ENCODE results near the gene ARAP2.

The ARAP2 gene, protein sequence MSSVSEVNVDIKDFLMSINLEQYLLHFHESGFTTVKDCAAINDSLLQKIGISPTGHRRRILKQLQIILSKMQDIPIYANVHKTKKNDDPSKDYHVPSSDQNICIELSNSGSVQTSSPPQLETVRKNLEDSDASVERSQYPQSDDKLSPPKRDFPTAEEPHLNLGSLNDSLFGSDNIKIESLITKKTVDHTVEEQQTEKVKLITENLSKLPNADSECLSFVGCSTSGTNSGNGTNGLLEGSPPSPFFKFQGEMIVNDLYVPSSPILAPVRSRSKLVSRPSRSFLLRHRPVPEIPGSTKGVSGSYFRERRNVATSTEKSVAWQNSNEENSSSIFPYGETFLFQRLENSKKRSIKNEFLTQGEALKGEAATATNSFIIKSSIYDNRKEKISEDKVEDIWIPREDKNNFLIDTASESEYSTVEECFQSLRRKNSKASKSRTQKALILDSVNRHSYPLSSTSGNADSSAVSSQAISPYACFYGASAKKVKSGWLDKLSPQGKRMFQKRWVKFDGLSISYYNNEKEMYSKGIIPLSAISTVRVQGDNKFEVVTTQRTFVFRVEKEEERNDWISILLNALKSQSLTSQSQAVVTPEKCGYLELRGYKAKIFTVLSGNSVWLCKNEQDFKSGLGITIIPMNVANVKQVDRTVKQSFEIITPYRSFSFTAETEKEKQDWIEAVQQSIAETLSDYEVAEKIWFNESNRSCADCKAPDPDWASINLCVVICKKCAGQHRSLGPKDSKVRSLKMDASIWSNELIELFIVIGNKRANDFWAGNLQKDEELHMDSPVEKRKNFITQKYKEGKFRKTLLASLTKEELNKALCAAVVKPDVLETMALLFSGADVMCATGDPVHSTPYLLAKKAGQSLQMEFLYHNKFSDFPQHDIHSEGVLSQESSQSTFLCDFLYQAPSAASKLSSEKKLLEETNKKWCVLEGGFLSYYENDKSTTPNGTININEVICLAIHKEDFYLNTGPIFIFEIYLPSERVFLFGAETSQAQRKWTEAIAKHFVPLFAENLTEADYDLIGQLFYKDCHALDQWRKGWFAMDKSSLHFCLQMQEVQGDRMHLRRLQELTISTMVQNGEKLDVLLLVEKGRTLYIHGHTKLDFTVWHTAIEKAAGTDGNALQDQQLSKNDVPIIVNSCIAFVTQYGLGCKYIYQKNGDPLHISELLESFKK (N-terminal part only)

DNA sequence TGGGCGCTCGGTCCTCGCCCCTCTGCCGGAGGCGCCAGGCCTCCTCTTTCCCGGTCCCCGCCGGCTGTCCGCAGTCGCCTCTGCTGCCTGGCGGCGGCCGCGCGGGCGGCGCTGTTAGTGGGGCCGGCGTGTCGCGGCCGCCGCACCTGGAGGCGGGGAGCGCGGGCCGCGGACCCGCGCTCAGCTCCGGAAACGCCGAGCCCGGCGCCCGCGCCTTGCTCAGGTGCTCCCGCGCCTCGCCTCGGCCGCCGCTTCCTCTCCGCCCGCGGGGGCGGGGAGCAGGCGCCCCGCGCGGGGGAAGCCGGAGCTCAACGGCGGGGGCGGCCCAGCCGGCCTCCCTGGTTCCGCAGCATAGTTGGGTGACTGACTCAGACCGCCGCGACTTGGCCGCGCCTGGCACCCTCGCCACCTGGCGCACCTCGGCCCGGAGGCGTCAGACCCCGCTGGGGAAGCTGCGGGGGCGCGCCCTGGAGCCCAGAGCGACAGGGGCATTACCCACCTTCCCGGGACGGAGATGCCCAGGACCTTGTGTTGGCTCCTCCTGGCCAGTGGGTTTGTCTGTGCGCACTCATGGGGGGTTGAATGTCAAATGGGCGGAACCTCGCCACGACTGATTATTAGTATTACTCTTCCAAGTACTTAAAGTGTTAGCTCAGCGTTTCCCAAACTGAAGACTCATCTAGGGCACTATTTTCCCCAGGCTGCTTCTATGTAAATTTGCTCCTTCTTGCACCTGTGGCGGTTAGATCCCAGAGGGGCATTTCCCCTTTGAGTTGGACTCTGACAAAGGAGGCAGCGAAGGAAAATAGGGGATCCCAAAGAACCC lies at the start of gene ARAP2:
ARAP2 (minus strand) TSS at position 258 of the 826 bp plus-strand sequence. CDS start 15,028 bp downstream, outside the sequence.
- DNase-seq (ENCODE audit: low read depth in 3 of 3, low spot score in 1 of 3), result peak; percentile 34 to 59 (median 54)

DNA sequence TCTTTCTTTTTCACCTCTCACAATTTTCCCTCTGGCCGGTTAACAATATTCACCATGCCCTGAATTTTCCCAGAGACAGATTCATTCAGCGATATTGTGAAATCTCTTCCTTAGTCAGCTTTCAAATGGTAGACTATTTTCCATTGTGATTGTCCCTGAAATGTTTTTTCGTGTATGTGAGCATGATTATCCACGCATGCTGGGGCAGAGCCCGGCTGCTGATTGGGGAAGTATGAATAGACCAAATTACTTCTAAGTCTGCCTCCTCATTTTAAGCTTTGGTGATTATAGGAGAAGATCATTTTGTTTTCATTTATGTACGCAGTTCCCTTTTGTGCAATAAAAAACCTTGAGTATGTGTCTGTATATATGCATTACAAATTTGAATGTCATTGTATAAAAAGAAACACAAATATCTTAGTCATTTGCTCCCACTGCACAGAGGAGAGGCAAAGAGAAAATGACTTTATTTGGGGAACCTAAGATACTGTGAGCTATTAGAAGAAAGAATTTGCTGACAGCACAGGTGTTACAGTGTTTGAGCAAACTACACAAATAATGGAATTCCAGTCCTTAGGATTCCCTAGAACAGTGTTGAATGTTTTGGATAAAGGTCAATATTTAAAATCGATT lies 48.4 kb upstream of the ARAP2 start:
- no peak for DNase-seq (ENCODE audit: low read depth in 3 of 3, low spot score in 1 of 3)

DNA sequence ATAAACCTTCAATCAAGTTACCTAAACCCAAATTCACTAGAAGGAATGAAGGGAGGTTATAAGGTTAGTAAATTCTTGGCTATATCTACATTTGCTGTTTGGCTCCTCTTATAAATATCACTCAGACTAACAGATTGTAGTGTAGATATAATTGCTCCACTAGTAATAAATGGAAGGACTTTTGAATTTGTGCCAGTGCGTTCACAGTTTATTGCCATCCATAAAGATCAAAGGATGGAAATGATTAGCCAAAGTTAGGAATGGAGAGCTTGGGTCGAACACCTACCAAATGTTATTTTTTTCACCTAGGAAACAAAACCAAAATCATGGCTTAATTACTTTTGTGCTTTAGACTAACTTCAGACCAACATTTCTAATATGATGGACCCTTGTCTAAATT lies 46.3 kb upstream of the ARAP2 start:
- DNase-seq (ENCODE audit: low read depth in 3 of 3, low spot score in 1 of 3), result no peak

DNA sequence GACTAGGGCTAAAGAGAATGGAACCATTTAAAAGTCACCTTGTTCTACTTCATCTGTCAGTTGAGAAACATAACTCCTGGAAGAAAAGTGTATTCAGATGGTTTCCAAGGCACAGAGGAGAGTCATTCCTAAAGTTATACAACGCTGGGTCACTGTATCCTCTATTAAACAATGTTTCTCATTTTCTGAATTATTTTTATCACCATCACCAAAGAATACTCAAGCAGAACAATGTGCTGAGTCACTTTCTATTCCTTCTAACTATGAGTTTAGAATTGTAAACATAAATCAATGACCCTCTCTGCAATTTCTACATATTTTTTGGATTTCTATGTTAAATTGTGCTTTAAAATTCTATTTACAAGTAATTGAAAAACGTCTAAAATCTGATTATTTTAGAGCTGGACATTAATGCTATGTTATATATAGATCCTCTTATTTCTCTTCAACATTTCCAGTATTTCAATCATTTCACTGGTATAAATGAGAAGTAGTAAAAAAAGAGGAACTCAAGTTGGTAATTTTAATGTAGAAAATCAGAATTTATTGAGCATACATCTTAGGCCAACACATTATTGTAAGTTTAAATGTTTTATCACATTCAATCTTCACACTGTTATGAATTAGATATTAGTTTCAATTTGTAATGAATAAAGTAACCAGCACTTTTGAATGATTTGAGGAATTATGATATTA lies 44.6 kb upstream of the ARAP2 start:
- DNase-seq (ENCODE audit: low read depth in 3 of 3, low spot score in 1 of 3), result no peak

DNA sequence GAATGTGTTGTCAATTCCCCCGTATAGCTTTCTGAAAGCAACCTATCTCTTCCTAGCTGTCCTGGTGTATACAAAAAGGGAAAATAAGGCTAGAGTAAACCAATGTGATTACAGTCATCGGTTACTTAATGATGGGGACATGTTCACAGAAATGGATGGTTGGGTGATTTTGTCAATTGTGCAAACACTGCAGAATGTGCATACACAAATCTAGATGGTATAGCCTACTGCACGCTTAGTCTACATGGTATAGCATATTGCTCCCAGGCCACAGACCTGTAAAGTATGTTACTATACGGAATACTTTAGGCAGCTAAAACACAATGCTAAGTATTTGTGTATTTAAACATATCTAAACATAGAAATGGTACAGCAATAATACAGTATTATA lies 42.2 kb upstream of the ARAP2 start:
- no peak for DNase-seq (ENCODE audit: low read depth in 3 of 3, low spot score in 1 of 3)

DNA sequence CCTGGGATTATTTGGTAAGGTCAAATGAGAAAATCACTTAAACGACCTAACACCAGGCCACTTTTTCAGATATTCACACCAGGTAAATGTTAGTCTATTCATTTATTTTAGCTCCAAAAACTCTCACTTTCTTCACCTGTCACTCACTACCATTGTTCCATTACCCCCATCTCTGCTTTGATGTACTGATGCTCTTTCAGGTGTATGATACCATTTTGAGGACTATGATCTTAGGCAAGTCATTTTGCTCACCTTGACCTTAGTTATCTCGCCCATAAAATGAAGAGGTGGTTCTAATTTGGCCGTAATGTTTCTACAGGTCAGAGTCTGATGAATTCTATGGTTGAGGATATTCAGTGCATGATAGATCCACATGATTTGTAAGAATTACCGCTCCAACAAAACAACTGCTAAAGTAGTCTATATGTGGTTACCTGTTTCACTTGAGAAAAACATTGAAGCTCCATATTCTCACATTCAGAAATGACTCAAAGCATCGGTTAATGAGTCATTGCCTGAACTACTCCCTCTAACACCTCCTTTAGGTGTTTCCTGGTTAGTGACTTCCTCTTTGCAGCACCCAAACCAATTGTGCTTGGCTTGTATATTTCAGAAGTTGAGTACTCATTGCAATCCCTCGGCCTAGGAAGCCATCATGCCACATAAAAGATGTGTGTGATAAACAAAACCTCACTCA lies 41.6 kb upstream of the ARAP2 start:
- DNase-seq (ENCODE audit: low read depth in 3 of 3, low spot score in 1 of 3), result peak in 2 of 3 donors; percentile 21 to 31

DNA sequence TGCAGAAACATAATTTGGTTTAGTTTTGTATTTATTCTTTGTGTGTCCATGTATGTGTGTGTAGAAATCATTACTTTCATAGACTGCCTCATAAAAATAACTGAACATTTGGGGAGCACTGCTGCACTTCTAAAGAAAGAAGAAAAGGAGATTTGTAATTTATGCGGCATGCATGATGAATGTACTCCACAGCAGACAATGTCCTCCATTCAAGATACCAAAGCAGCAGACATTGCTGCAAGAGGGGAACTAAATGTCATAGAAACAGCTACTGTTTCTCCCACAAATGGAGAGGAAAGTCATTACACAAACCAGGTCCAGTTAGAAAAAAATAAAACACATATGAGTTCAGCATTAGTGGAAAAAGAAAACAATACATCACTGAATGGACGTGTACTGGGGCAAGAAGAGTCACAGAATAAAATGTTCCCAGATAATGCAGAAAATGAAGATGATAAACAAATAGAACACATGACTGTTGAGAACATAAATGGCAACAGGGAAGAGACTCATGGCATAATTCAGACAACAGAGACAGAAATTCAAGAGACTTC lies 39.7 kb upstream of the ARAP2 start:
- DNase-seq (ENCODE audit: low read depth in 3 of 3, low spot score in 1 of 3), result no peak

DNA sequence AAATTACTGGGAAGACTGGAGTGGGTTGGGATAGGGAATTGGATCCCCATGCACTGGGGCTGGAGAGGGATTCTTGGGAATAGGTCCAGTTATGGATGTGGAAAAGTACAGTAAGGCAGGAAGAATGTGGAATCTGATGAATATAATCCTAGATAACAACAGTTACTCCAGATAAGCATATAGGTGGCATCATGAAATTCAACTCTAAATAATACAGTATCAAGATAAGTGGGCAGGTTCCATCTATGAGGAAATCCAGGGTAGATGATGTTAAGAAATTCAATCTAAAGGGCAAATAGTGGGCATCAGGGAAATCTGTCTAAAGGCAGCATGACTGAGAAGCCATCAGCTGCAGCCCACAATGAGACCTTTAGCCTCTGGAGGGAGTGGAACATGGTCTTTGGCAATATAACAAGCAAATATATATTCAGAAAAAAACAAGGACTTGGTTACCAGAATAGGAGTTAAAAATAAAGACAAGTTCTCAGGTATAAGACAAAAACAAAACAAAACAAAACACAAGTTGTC lies 38.3 kb upstream of the ARAP2 start:
- DNase-seq (ENCODE audit: low read depth in 3 of 3, low spot score in 1 of 3), result no peak

DNA sequence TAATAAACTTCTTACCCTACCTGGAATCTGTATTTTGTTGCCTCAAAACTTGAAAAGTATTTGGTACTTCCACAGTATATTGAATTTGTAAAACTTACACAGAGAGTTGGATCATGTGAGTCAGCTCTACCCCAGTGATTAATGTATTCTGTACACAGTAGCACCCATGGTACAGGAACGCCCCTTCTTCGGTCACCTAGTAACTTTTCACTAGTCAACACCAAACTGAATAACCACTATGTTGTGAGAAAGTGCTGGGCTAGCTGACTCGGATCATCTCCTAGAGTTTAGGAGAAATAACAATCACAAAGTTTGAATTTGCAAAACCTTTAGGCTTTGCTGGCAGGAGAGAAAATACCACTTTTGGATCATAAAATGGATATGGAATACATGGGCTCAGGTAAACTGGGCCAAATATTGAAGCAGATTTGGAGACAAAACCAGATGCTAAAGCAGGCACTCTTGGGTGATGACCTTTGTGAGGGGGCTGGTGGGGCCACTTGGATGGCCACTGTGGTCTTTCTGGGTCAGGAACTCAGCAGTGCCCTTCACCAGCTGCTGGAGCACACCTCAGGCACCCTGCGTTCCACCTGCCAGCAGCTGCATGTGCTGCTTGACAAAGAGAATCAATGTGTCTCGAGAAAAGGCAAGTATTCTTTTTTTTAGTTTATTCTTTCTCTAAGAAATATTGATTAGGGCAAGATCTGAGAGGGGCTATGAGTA lies 37.2 kb upstream of the ARAP2 start, which contains the start of gene DTHD1:
DTHD1 (plus strand) TSS at position 233 of the 723 bp plus-strand sequence; CDS start at position 376, 143 bp downstream.
- DNase-seq (ENCODE audit: low read depth in 3 of 3, low spot score in 1 of 3), result no peak

DNA sequence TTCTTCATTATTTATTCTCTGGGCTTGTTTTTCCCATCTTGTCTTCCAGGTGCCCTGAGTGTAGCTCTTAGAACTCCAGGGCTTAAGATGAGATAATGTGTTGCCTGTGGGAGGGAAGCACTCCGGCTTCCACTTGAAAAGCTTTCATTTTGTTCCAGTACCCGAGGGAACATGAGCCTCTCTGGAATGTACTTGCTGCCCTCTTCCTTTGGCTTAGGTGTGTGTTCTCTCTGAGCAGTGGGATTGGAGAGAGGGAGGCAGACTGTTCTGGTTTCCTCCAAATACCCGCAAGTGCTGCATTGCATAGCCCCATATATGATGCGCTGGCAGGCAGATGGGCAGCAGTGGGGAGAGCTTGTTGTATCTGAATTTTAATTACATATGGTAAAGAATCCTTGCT lies 36.2 kb upstream of the ARAP2 start:
- DNase-seq (ENCODE audit: low read depth in 3 of 3, low spot score in 1 of 3), result no peak

DNA sequence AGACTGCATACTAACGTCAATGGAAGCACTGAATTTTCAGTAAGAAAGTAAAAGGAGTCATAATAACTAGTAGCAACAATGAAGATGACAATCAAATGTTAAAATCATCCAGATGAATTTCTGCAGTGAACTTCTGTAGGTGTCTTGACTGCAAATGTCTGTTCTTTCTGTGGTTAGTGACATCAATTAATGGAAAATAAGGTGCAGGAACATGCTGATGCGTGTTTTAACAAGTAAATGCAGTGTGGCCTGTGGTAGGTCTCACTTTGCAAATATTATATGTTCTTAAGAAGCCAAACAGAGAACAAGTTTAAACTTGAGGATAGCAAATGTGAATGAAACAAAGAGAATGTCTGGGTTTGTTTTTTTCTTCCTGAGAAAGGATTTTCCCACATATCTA lies 34.5 kb upstream of the ARAP2 start:
- no peak for DNase-seq (ENCODE audit: low read depth in 3 of 3, low spot score in 1 of 3)

DNA sequence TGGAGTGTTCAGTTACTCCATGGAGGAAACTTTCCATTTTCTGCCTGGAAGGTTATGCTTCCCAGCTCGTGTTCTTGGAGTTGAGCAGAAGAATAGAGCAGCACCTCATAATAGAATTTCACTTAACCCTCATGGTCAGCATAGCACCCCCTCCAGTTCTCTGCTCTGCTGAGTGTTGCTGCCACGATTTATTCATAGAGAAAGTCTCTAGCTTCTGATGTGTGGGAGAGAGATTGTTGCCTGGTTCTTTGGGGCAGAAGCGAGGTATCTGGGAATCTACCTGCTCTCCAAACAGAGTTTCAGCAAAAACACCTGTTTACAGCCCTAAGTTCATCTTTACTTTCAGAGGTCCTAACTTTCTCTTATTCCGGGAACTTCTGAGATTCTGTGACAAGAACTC lies 33.2 kb upstream of the ARAP2 start:
- no peak for DNase-seq (ENCODE audit: low read depth in 3 of 3, low spot score in 1 of 3)

DNA sequence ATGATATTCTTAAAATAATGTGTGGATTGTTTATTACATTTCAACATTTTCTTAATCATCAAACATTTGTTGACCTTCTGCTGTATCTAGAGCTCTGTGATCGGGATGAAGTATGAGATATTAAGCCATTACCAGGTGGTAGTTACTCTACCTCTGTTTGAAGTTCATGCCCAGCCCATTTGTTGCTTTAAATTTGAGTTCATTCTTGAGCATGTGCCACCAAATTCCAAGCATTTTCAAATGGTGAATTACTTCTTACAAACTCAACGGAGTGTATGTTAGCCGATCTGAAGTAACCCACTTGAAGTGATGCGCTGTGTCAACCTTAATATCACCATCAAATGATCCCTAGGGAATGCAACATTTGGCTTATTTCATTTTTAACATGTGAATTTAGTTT lies 29.8 kb upstream of the ARAP2 start:
- no peak for DNase-seq (ENCODE audit: low read depth in 3 of 3, low spot score in 1 of 3)

DNA sequence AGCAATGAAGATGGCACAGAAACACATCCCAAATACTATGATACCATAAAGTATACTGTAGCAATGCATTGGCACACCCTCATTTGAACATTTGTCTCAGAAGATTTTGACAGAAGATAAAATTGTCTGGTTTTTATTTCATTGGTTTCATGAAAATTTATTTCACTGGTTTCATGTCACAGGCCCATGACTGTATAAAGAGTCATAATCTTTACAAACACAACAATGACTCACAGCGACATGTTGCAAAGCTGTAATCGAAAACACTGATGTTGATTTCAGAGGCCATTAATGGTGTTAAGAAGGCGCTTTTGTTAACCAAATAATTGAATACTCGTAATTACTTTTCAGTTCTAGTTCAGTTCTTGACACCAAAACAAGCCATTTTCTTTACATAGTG lies 29.0 kb upstream of the ARAP2 start:
- no peak for DNase-seq (ENCODE audit: low read depth in 3 of 3, low spot score in 1 of 3)

DNA sequence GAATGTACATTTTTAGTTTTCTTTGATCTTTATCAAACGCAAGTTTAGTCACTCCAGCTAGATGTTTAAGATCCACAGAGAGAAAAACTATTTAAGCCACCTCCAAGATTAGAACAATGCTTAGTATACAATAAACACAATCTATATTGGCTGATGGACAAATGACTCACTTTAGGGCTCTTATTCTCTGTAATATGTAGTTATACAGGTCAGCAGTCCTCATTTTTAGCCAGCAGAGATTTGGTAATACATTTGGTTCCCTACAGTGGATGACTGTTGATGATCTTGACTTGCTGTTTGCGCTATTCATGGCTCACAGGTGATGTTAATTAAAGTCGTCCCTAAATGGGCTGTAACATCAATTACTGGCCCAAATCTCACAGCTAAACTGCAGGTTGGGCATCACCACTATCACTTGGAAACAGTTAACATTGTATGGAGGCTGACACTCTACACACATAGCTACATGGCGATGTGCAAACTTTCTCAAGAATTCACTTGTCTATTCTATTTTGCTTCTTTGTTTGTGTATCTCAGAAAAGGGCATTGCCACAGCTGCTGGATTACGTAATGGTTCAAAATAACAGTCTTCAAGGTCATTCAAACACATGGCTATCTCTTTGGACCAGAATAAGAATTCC lies 25.3 kb upstream of the ARAP2 start:
- no peak for DNase-seq (ENCODE audit: low read depth in 3 of 3, low spot score in 1 of 3)

DNA sequence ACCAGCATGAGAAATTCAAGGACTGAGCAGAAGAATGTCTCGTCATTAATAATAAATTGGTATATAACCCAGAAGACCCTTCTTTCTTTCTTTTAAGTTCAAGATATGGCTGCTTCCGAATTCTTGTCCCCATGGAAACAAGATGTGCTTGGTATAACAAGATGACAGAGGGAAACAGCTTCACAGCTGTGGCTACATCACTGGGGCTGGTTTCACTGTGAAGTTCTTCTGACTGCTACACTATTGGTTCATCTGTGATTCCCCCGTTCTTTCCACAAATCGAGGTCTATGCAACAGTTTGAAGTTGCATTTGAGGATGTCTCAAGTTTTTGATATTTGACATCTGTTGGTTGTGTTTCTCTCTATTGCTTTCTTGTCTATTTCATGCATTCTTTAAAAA lies 24.8 kb upstream of the ARAP2 start:
- no peak for DNase-seq (ENCODE audit: low read depth in 3 of 3, low spot score in 1 of 3)
